GM21528 (cell line): Measurements from ENCODE around the gene KCNT1.

Experiments used
- ATAC-seq: cut with Tn5 transposase; IDR thresholded peaks from one replicate; pipeline ENCODE4 v1.9.1; 2021; ENCODE audit warnings: mild to moderate bottlenecking, moderate library complexity; ENCODE audit not compliant: unreplicated experiment, low FRiP score

The KCNT1 gene

DNA sequence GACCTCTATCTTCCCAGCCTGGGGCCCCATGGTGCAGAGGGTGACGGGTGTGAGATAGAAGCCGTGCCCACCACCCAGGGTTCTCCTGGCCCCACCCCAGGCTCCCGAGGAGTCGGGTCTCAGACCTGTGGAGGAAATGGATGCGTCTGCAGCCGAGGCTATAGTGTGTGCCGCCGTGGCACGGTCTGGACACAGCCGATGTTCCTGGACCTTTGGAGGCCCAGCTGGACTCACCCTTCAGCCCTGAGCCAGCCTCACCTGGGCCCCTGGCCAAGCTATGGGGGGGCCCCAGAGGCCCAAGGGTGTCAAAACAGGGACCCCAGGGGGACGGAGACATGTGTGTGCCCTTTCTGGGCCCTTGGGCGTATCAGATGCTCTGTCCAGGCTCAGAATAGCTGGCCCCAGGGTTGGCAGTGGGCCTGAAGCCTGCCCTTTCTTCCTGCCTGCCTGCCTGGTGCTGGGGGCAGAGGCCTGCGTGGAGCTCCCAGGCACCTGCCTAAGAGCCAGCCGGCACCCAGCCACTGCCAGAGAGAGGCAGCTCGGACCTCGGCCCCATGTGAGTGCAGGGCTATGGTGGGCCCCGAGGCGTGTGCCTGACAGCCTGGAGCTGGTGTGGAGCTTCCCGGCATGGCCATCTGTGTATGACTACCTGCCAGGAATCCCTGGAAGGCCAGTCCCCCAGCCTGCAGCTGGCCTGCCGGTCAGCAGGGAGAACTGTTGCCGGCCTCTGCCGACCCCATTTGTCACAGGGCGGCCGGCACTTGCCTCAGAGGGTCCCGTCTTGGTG, 41.8 kb downstream of the KCNT1 start:
- no peak for ATAC-seq

- ATAC-seq, result no peak
These were observed 42.5 kb downstream of the KCNT1 start for GRCh38 chr9:135744333-135745070.

- no peak for ATAC-seq
These were observed 43.2 kb downstream of the KCNT1 start for GRCh38 chr9:135745189-135745588.

GRCh38 chr9:135745686-135746324, 43.8 kb downstream of the KCNT1 start:
- no peak for ATAC-seq

- no peak for ATAC-seq
These were observed 44.6 kb downstream of the KCNT1 start for GRCh38 chr9:135746565-135746964.

GRCh38 chr9:135747311-135747710, 45.3 kb downstream of the KCNT1 start:
- no peak for ATAC-seq

- no peak for ATAC-seq
These were observed 46.7 kb downstream of the KCNT1 start for GRCh38 chr9:135748676-135749075.

DNA sequence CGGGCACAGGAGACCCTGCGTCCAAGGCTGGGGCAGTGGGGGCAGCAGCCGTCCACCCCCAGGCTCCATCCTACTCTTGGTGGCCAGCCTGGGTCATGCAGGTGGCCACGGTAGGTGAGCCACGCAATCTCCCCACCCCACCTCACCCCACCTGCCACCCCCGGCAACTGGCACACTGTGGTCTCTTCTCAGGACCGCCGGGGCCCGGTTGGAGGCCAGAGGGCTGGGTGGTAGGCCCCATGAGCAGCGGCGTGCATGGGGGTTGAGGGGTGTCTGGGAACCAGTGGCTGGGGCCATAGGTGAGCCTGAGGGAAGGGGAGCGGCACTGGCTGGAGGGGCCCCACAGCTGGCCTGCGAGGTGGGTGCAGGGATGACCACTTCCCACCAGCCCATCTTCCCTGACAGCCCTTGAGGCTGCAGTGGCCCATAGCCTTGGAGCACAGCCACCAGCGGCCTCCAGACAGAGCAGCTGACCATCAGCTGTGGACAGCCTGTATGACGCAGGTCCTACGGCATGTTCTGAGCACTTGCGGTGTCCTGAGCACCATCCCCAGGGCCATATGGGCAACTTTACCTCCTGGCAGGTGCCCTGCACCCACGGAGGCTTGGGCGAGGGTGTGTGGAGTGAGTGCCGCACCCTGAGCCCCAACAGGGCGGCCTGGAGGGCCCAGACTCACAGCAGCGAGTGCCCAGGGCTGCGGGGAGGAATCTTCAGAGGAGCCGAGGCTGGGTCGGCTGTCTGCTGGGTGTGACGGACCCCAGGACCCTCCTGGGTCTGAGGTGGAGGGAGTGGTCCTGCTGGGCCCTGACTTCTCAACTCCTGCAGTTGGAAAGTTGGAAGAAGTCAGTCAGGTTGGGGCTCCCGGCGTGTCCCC, 47.4 kb downstream of the KCNT1 start:
- no peak for ATAC-seq

GRCh38 chr9:135750786-135751185, 48.8 kb downstream of the KCNT1 start:
- ATAC-seq, result no peak

DNA sequence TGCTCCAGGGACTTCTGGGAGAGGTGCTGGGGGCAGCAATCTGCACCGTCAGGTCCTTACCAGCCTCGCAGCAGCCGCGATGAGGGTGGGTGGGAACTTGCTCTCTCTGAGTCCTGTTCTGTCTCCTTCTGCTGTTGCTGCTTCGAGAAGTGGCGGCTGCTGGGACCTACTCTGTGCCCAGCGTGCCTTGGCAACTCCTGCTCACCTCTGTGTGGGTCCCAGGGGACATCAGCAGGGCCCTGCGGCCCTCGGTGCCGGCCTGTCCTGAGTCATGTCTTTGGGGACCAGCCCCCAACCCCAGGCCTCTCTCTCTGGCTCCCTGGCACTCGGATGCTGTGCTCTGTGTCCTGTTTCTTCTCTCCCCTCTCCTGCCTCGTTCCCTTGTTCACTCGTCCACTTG, 49.5 kb downstream of the KCNT1 start:
- no peak for ATAC-seq

- no peak for ATAC-seq
These were observed 50.6 kb downstream of the KCNT1 start for GRCh38 chr9:135752281-135753204.

DNA sequence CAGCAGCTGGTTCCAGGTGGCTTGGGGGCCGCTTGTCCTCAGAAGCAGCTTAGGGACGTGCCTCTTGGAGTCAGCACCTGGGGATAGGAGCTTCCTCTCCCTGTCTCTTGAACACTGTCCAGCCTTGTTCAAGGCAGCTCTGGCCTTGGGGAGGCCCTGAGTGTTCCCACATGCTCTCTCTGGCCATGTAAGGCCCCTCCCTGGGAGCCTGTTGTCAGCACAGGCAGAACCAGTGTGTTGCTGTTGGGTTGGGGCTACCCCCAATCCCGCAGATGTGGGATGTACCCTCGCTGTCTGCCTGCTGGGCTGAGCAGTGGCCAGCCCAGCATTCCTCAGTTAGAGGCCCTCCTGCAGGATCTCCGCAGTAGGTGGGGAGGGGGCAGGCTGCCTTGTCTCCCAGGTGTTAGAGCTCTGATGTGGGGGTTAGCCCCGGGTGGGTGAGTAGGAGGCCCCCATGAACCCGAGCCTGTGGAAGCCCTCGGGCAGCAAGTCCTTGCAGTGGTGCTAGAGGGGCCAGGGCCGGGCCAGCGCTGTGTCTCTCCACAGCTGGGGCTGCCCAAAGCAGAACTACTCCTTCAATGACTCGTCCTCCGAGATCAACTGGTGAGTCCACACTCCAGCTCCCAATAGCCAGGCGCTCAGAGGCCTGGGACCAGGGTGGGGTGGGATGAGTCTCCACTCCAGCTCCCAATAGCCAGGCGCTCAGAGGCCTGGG, 51.6 kb downstream of the KCNT1 start:
- ATAC-seq, result no peak

DNA sequence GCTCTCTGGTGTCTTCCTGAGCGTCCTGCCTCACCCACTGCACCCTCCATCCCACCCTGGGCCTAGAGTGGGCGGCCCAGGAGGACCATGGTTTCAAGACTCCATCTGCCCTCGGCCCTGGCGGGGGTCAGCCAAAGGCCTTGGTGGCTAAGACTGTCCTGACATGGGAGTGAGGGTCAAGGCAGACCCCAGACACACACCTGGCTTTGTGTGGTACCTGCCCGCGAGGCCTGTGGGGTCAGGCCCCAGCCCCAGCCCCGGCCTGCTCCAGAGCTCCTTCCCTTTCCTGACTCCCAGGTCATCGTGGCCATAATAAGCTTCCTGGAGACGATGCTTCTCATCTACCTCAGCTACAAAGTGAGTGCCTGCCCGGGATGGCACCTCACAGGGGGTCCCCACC, 54.6 kb downstream of the KCNT1 start:
- ATAC-seq, result no peak

DNA sequence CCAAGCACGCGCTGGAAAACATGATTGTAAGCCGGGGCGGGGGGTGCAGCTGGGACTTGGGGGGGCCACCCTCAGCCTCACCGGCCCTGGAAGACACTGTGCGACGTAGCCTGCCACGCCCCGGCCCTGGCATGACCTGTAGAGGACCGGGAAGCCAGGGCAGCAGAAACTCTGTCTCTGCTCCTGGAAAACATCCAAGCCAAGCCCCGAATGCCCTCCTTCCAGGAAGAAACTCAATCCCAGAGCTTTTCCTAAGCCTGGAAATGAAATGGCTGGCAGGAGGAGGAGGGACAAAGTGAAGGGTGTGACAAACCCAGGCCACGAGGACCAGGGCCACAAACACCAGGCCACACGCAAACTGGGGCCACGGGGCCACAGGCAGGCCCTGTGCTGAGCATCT, 55.4 kb downstream of the KCNT1 start:
- no peak for ATAC-seq

GRCh38 chr9:135758056-135758455, 56.1 kb downstream of the KCNT1 start:
- ATAC-seq, result no peak

DNA sequence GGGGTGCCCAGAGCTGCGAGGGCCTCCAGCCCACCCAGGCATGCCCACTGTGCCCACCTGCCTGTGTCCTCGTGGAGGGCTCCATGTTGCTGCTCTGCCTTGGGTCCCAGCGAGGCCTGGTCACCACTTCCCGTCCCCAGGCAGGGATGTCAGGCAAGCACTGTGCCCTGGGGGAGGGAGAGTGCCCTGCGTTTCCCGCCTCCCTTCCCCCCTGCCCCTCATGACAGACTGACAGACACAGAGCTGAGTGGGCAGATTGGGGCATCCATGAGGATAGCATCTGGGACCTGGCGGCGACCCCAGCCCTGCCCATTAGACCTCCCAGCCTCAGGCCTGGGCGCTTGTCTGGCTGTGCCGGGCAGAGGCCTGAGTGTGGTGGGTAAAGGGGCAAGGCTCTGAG, 56.9 kb downstream of the KCNT1 start:
- ATAC-seq, result no peak

DNA sequence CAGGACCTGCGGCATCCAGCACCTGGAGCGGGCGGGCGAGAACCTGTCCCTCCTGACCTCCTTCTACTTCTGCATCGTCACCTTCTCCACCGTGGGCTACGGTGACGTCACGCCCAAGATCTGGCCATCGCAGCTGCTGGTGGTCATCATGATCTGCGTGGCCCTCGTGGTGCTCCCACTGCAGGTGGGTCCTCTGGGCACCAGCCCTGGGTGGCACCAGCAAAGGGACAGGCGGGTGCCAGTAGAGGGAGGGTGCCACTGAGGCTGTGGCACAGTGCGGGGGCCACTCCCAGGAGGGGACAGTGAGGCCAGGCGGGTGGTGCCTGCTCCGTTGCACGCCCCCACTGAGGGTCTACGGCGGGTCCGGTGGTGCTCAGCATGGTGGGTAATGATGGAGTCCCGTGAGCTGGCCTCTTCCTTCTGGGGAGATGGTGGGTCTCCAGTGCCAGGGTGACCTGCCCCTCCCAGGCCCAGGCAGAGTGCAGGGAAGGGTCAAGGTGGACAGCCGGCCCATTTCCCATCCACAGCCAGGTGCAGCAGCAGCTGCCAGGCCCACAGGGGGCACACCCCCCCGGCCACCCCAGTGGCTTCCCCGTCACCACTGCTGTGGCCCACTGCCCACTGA, 57.8 kb downstream of the KCNT1 start:
- ATAC-seq, result no peak

DNA sequence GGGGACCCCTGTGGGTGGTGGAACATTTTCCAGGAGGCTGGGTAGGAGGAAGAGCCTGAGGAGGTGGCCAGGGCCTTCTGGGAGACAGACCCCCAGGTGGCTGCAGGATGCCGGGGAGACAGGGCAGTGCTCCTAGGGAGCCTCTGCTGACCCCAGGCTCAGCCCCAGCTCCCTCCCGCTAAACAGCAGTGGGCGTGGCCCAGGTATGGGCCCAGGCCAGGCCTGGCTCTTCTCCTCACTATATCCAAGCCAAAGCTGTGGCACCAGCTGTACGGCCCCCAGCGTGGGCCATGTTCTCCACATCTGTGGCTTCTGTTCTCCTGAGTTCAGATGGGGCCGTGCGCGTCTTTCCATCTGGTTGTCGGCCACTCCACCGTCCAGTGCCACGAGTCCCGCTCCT, 58.5 kb downstream of the KCNT1 start:
- ATAC-seq, result no peak
